Measurements from ENCODE around the gene PSG7.
"Not testable (repeated sequence)": the region's sequence is repeated elsewhere in the genome, so short reads cannot be mapped to it uniquely, and the experiment has no call there.

Gene PSG7

DNA sequence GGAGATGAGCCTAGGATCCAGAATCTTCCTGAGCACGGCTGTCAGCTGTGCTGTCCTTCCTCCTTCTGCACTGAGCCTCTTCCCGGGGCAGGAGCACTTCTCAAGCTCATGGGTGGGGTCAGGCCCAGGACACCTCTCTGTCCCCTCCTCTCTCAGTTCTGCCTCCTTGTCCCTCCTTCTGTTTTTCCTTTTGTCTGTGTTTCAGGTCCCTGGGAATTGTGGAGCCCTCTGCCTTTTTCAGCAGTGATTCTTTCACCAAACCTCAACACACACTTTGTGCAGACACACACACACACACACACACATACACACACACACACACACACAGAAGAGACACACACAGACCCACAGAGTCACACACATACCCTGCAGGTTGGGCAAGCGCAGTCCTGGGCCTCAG is at the start of gene PSG7:
Gene PSG7, minus strand, starts transcription at position 101 of the 400 bp plus-strand sequence. CDS start 131 bp downstream, outside the sequence.
- H3K36me3 ChIP-seq (ENCODE audit: insufficient read depth, low read length); H3K27me3 ChIP-seq (ENCODE audit: control insufficient read depth in 1 of 2, insufficient read depth in 2 of 2, low read length in 2 of 2); H3K27ac ChIP-seq (ENCODE audit: low read depth, low read length); H3K9ac ChIP-seq (ENCODE audit: low read length); H3K4me3 ChIP-seq (ENCODE audit: low read depth in 1 of 2, low read length in 2 of 2); H3K9me3 ChIP-seq (ENCODE audit: low read length); H3K4me1 ChIP-seq (ENCODE audit: insufficient read depth, low read length): not testable (repeated sequence)

DNA sequence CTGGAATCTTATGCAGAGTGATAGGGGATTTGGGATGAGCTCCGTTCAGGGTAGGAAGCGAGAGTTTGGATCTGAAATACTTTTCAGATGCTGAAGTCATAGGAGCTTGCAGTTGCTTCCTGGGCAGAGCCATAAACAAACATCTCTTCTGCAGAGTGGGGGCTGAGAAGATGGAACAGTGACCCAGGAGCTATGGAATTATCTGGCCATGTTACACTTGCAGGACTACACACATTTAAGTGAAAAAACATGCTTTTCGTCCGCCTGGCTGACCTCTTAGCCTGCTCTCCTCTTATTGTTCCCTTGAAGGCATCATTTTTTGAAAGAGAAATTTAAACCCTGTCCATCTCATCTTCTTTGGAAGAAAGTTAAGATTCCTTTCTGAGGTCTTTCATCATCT is 48.6 kb upstream of the PSG7 start:
- no peaks in the 10 kb centered on the region for H3K4me1 ChIP-seq (ENCODE audit: insufficient read depth, low read length)
- no peak overlapping the region for H3K4me3 ChIP-seq (ENCODE audit: low read depth in 1 of 2, low read length in 2 of 2)
- no peaks in the 10 kb centered on the region for H3K9me3 ChIP-seq (ENCODE audit: low read length)
- no peak overlapping the region for H3K9ac ChIP-seq (ENCODE audit: low read length)
- H3K27ac ChIP-seq (ENCODE audit: low read depth, low read length): no peak overlapping the region
- no peaks in the 10 kb centered on the region for H3K27me3 ChIP-seq (ENCODE audit: control insufficient read depth in 1 of 2, insufficient read depth in 2 of 2, low read length in 2 of 2)
- H3K36me3 ChIP-seq (ENCODE audit: insufficient read depth, low read length): no peaks in the 10 kb centered on the region

DNA sequence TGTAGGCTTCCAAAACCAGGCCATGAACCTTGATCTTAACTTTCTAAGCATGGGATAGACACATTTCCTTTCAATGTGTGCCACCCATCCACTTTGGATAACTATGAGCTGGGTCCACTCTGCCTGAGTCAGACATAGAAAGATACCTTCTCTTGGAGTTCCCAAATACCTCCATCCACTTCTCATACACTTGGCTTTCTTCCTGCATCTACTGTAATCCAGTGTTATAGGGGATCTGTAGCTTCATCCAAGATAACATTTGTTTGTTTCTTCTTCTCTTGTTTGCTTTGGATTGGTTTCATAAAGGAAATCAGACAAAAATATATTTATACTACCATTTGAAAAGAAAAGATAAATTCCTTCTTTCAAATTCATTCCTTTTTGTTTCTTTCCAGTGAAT is 45.1 kb upstream of the PSG7 start:
- H3K9me3 ChIP-seq (ENCODE audit: low read length); H3K27ac ChIP-seq (ENCODE audit: low read depth, low read length); H3K4me3 ChIP-seq (ENCODE audit: low read depth in 1 of 2, low read length in 2 of 2); H3K4me1 ChIP-seq (ENCODE audit: insufficient read depth, low read length); H3K9ac ChIP-seq (ENCODE audit: low read length); H3K27me3 ChIP-seq (ENCODE audit: control insufficient read depth in 1 of 2, insufficient read depth in 2 of 2, low read length in 2 of 2); H3K36me3 ChIP-seq (ENCODE audit: insufficient read depth, low read length): not testable (repeated sequence)

DNA sequence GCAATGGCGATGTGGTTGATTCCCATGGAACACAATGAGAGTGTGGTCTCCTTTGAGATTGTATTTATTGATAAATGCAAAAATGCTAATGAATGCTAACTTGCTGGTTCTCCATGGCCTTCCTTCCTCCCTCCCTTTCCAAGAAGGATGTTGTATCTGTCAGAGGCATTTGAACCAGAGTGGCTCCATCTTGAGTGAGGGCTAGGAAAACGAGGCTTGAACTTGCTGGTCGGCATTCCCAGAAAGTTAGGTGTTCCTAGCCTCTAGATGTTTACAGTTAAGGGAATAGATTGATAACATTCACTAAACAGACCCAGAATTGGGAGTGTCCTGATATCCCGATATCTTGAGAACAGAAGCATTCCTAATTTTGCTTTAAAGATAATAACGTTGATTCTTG is 34.4 kb upstream of the PSG7 start:
- not testable (repeated sequence) for H3K4me1 ChIP-seq (ENCODE audit: insufficient read depth, low read length); H3K36me3 ChIP-seq (ENCODE audit: insufficient read depth, low read length); H3K27me3 ChIP-seq (ENCODE audit: control insufficient read depth in 1 of 2, insufficient read depth in 2 of 2, low read length in 2 of 2); H3K27ac ChIP-seq (ENCODE audit: low read depth, low read length); H3K9ac ChIP-seq (ENCODE audit: low read length); H3K4me3 ChIP-seq (ENCODE audit: low read depth in 1 of 2, low read length in 2 of 2); H3K9me3 ChIP-seq (ENCODE audit: low read length)

DNA sequence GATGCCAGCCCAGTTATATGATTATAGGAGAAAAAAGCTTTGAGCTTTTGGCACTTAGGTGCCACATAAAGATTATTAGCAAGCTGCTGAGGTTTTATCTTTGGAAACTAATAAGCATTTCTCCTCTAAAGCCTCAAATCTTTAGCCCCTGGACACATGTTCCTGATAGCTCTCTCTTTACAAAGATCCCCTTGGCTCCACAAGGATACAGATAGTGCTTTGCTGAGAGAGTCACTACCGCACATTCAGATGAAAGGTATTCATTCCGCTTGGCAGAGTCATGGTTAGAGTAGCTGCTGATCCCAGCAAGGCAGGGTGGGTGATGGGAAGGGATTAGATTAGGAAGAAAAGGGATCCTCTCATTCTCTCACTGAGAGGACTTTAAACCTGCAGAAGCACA is 28.2 kb upstream of the PSG7 start:
- Histone ChIP-seq H3K9ac (ENCODE audit: low read length) (no peak overlapping the region), H3K27ac (ENCODE audit: low read depth, low read length) (no peak overlapping the region), H3K36me3 (ENCODE audit: insufficient read depth, low read length) (no peaks in the 10 kb centered on the region), H3K9me3 (ENCODE audit: low read length) (no peaks in the 10 kb centered on the region), H3K27me3 (ENCODE audit: control insufficient read depth in 1 of 2, insufficient read depth in 2 of 2, low read length in 2 of 2) (no peaks in the 10 kb centered on the region), H3K4me1 (ENCODE audit: insufficient read depth, low read length) (no peaks in the 10 kb centered on the region), H3K4me3 (ENCODE audit: low read depth in 1 of 2, low read length in 2 of 2) (no peak overlapping the region)

DNA sequence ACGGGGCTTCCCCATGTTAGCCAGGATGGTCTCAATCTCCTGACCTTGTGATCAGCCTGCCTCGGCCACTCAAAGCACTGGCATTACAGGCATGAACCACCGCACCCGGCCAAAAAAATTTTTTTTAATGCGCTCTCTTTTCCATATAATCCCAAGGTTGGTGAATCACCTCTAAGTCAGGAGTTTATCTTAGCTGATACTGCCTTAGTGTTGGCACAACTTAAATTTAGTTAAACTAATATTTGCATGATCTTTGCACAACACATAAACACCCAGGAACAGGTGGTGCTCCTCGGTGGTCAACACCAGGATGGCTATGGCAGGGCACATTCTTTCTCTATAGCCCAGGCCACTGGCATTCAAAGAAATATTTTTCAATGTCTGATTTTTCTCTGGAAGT is 24.1 kb upstream of the PSG7 start:
- no peaks in the 10 kb centered on the region for H3K36me3 ChIP-seq (ENCODE audit: insufficient read depth, low read length)
- H3K27ac ChIP-seq (ENCODE audit: low read depth, low read length): no peak overlapping the region
- H3K4me3 ChIP-seq (ENCODE audit: low read depth in 1 of 2, low read length in 2 of 2): no peak overlapping the region
- no peaks in the 10 kb centered on the region for H3K27me3 ChIP-seq (ENCODE audit: control insufficient read depth in 1 of 2, insufficient read depth in 2 of 2, low read length in 2 of 2)
- H3K9ac ChIP-seq (ENCODE audit: low read length): no peak overlapping the region
- H3K9me3 ChIP-seq (ENCODE audit: low read length): no peaks in the 10 kb centered on the region
- H3K4me1 ChIP-seq (ENCODE audit: insufficient read depth, low read length): no peaks in the 10 kb centered on the region

DNA sequence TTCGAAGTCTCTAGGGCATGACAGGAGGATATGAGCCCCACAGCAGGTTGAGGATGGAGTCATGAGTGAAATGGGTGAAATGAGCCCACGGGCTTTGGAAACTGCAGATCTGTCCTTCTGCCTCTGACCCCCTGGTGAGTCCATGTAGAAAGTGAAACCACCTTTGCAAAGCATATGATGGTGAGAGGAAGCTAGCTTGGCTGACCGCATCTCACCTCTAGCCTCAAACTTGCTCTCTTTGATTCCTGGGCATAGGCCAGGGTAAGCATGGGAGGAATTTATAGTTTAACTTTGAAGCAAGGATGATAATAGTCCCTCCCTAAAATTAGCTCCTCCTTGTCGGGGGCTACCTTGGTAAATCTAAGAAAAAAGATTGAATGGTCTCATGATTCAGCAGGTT is 15.1 kb upstream of the PSG7 start:
- H3K27me3 ChIP-seq (ENCODE audit: control insufficient read depth in 1 of 2, insufficient read depth in 2 of 2, low read length in 2 of 2); H3K4me3 ChIP-seq (ENCODE audit: low read depth in 1 of 2, low read length in 2 of 2); H3K9ac ChIP-seq (ENCODE audit: low read length); H3K27ac ChIP-seq (ENCODE audit: low read depth, low read length); H3K36me3 ChIP-seq (ENCODE audit: insufficient read depth, low read length); H3K4me1 ChIP-seq (ENCODE audit: insufficient read depth, low read length); H3K9me3 ChIP-seq (ENCODE audit: low read length): not testable (repeated sequence)

DNA sequence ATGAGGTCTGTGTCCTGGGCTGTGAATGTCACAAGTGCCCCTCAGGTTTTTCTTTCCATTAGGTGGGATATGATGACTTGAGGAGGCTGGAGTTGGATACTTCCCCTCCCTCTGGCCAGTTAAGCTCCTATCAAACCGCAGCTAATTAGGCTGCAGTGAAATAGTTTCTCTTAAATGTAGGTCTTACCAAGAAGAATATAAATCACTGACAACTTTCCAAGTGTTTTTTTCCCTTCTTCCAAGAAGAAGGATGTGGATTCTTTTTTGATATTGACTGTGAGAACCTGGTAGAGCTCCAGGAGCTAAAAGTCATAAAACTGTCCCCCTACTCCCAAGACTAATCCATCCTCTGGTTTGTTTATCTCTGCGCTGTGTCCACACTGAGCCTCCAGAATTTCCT is 14.5 kb upstream of the PSG7 start:
- H3K4me1 ChIP-seq (ENCODE audit: insufficient read depth, low read length); H3K27ac ChIP-seq (ENCODE audit: low read depth, low read length); H3K9me3 ChIP-seq (ENCODE audit: low read length); H3K4me3 ChIP-seq (ENCODE audit: low read depth in 1 of 2, low read length in 2 of 2); H3K9ac ChIP-seq (ENCODE audit: low read length); H3K27me3 ChIP-seq (ENCODE audit: control insufficient read depth in 1 of 2, insufficient read depth in 2 of 2, low read length in 2 of 2); H3K36me3 ChIP-seq (ENCODE audit: insufficient read depth, low read length): not testable (repeated sequence)

DNA sequence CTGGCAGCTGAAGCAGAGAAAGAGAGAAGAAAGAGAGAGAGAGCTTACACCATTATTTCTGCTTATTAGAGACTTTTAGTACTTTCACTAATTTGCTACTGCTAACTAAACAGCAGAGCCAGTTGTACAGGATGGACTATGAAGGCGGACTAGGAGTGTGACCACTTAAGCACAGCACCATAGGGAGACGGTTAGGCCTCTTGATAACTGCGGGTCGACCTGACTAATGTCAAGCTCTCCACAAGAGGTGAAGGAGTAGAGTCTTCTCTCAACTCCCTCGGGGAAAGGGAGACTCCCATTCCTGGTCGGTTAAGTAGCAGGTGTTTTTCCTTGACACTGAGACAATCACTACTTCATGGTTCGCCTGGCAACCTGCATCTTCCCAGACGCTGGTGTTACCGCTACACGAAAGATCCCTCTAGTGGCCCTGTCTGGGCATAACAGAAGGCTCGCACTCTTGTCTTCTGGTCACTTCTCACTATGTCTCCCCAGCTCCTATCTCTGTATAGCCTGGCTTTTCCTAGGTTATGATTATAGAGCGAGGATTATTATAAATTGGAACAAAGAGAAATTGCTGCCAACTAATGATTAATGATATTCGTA is 5.3 kb upstream of the PSG7 start:
- H3K36me3 ChIP-seq (ENCODE audit: insufficient read depth, low read length): no peaks in the 10 kb centered on the region
- no peak overlapping the region for H3K27ac ChIP-seq (ENCODE audit: low read depth, low read length)
- H3K27me3 ChIP-seq (ENCODE audit: control insufficient read depth in 1 of 2, insufficient read depth in 2 of 2, low read length in 2 of 2): no peaks in the 10 kb centered on the region
- no peaks in the 10 kb centered on the region for H3K9me3 ChIP-seq (ENCODE audit: low read length)
- H3K9ac ChIP-seq (ENCODE audit: low read length): no peak overlapping the region
- no peaks in the 10 kb centered on the region for H3K4me1 ChIP-seq (ENCODE audit: insufficient read depth, low read length)
- H3K4me3 ChIP-seq (ENCODE audit: low read depth in 1 of 2, low read length in 2 of 2): no peak overlapping the region

DNA sequence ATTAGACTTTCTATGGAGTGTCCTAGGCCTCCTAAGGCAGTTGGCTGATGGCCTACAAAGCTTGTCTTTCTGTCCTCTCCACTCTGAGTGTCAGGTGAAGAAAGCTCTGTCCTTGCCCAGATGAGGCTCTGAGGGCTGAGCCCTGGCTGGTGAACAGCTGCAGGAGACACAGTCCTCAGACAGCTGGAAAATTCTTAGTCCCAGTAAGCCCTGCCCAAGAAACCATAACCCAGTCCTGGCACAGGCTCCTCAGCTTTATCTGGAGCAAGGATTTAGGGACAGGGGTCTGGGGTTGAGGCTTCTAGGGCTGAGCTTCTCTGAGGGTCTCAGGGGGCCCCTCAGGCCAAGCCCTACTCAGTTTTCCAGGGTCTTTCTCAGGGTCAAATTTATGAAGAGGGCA is 2.3 kb downstream of the PSG7 start:
- not testable (repeated sequence) for H3K27ac ChIP-seq (ENCODE audit: low read depth, low read length); H3K4me1 ChIP-seq (ENCODE audit: insufficient read depth, low read length); H3K9me3 ChIP-seq (ENCODE audit: low read length); H3K4me3 ChIP-seq (ENCODE audit: low read depth in 1 of 2, low read length in 2 of 2); H3K9ac ChIP-seq (ENCODE audit: low read length); H3K27me3 ChIP-seq (ENCODE audit: control insufficient read depth in 1 of 2, insufficient read depth in 2 of 2, low read length in 2 of 2); H3K36me3 ChIP-seq (ENCODE audit: insufficient read depth, low read length)

DNA sequence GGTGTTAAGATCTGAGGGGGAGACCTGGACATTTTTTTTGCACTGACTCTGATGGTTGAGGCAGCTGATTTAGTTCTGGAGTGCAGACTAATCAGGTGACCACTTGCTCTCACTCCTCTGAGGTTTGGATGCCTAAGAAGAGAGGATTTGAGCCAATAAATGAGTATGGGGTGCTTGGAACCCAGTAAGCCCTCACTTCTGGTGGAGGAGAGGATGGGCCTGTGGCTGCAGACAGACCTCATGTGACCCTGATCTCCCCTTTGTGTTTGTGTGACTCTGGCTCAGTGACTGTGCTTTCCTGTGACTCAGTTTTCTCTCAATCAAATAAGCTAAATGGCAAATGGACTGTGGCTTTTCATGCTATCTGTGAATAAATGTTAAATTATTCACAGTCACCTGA is 2.8 kb downstream of the PSG7 start:
- not testable (repeated sequence) for H3K36me3 ChIP-seq (ENCODE audit: insufficient read depth, low read length); H3K9me3 ChIP-seq (ENCODE audit: low read length); H3K9ac ChIP-seq (ENCODE audit: low read length); H3K27ac ChIP-seq (ENCODE audit: low read depth, low read length); H3K4me3 ChIP-seq (ENCODE audit: low read depth in 1 of 2, low read length in 2 of 2); H3K27me3 ChIP-seq (ENCODE audit: control insufficient read depth in 1 of 2, insufficient read depth in 2 of 2, low read length in 2 of 2); H3K4me1 ChIP-seq (ENCODE audit: insufficient read depth, low read length)

DNA sequence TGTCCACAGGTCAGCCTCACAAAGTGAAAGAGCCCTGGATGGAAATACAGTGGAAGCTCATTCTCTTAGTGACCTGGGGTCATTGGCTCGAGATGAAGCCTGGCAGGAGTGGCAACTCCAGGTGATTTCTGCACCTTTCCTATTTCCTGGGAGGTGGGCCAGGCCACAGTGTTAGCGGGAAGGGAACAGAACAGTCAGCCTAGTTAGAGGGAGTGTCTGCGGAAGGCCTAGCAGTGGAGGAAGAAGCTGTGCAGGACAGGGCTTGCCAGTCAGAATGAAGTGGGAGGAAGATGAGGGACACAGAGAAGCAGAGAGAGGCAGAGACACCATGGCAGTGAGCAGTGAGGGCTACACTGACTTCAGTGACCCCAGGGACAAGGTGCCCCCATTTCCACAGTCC is 3.6 kb downstream of the PSG7 start:
- not testable (repeated sequence) for H3K9me3 ChIP-seq (ENCODE audit: low read length); H3K27me3 ChIP-seq (ENCODE audit: control insufficient read depth in 1 of 2, insufficient read depth in 2 of 2, low read length in 2 of 2); H3K36me3 ChIP-seq (ENCODE audit: insufficient read depth, low read length); H3K27ac ChIP-seq (ENCODE audit: low read depth, low read length); H3K9ac ChIP-seq (ENCODE audit: low read length); H3K4me3 ChIP-seq (ENCODE audit: low read depth in 1 of 2, low read length in 2 of 2); H3K4me1 ChIP-seq (ENCODE audit: insufficient read depth, low read length)
